Mesenchymal stem cell (in vitro differentiated cells and primary cell): Measurements from ENCODE around the gene PRKCZ.

Experiments used
- DNase-seq: peaks from one replicate; pipeline ENCODE4 v3.0.0-alpha.2; 2013
- H2AFZ ChIP-seq: one replicate; pipeline ENCODE4 v1.6.1; 2013; ENCODE audit warnings: low read depth, mild to moderate bottlenecking, control low read depth, inconsistent platforms, low read length, moderate library complexity
- H2AK5ac ChIP-seq: 2 replicates; pipeline ENCODE4 v1.6.1; 2013; ENCODE audit warnings: low read length, moderate library complexity, mild to moderate bottlenecking, inconsistent platforms; ENCODE audit not compliant: severe bottlenecking
- H2BK120ac ChIP-seq: one replicate; pipeline ENCODE4 v1.6.1; 2013; ENCODE audit warnings: low read depth, mild to moderate bottlenecking, inconsistent platforms, low read length, moderate library complexity
- H2BK12ac ChIP-seq, 2 experiments: one replicate each; pipeline ENCODE4 v1.6.1; 2013; ENCODE audit warnings: inconsistent platforms in 2 of 2, low read length in 2 of 2, mild to moderate bottlenecking in 2 of 2, moderate library complexity in 2 of 2, control low read depth in 1 of 2
- H2BK15ac ChIP-seq: one replicate; pipeline ENCODE4 v1.6.1; 2013; ENCODE audit warnings: mild to moderate bottlenecking, low read depth, inconsistent platforms; ENCODE audit not compliant: poor library complexity, severe bottlenecking
- H2BK5ac ChIP-seq: 2 replicates; pipeline ENCODE4 v1.6.1; 2013; ENCODE audit warnings: low read depth, mild to moderate bottlenecking, low read length, control low read depth, inconsistent platforms; ENCODE audit not compliant: poor library complexity, severe bottlenecking
- H3K14ac ChIP-seq, 2 experiments: one replicate each; pipeline ENCODE4 v1.6.1; 2013; ENCODE audit warnings: inconsistent platforms in 2 of 2, low read length in 2 of 2, control low read depth in 1 of 2, mild to moderate bottlenecking in 1 of 2, moderate library complexity in 1 of 2
- H3K18ac ChIP-seq, 2 experiments: one replicate each; pipeline ENCODE4 v1.6.1; 2013; ENCODE audit warnings: inconsistent platforms in 2 of 2, low read length in 2 of 2, control low read depth in 1 of 2, low read depth in 1 of 2, mild to moderate bottlenecking in 1 of 2
- H3K23ac ChIP-seq, 2 experiments: one replicate each; pipeline ENCODE4 v1.6.1; 2013; ENCODE audit warnings: inconsistent platforms in 2 of 2, low read length in 2 of 2, mild to moderate bottlenecking in 2 of 2, moderate library complexity in 2 of 2, control low read depth in 1 of 2
- H3K27ac ChIP-seq: 2 replicates; pipeline ENCODE4 v1.5.1; 2013; ENCODE audit warnings: mild to moderate bottlenecking, moderate library complexity, low read length, control low read depth, inconsistent platforms; ENCODE audit not compliant: poor library complexity, severe bottlenecking
- H3K27me3 ChIP-seq, 2 experiments: 2 replicates each; pipeline versions ENCODE4 v1.6.1 to v1.7.0; 2013; ENCODE audit warnings: low read length in 2 of 2, mild to moderate bottlenecking in 2 of 2, moderate library complexity in 2 of 2, control low read depth in 1 of 2, inconsistent platforms in 1 of 2; ENCODE audit not compliant: control insufficient read depth in 1 of 2, insufficient read depth in 1 of 2
- H3K36me3 ChIP-seq, 2 experiments: 2 replicates each; pipeline versions ENCODE4 v1.6.1 to v1.7.0; 2013; ENCODE audit warnings: low read length in 2 of 2, control low read depth in 1 of 2, inconsistent platforms in 1 of 2, low read depth in 1 of 2, mild to moderate bottlenecking in 1 of 2; ENCODE audit not compliant: insufficient read depth in 2 of 2, control insufficient read depth in 1 of 2
- H3K4ac ChIP-seq, 2 experiments: one replicate each; pipeline ENCODE4 v1.6.1; 2013; ENCODE audit warnings: inconsistent platforms in 2 of 2, low read length in 2 of 2, mild to moderate bottlenecking in 2 of 2, moderate library complexity in 2 of 2, control low read depth in 1 of 2, low read depth in 1 of 2
- H3K4me1 ChIP-seq: 2 replicates; pipeline ENCODE4 v1.6.1; 2013; ENCODE audit warnings: low read depth, low read length, control low read depth; ENCODE audit not compliant: control insufficient read depth, insufficient read depth
- H3K4me2 ChIP-seq: 2 replicates; pipeline ENCODE4 v1.6.1; 2013; ENCODE audit warnings: low read length, mild to moderate bottlenecking, inconsistent platforms; ENCODE audit not compliant: poor library complexity, severe bottlenecking
- H3K4me3 ChIP-seq, 2 experiments: 2 replicates each; pipeline versions ENCODE4 v1.5.1 to v1.7.0; 2013; ENCODE audit warnings: low read length in 2 of 2, mild to moderate bottlenecking in 2 of 2, control low read depth in 1 of 2, low read depth in 1 of 2; ENCODE audit not compliant: insufficient read depth in 1 of 2
- H3K79me1 ChIP-seq: replicated peaks from 2 replicates; pipeline ENCODE4 v1.6.1; 2013; ENCODE audit warnings: mild to moderate bottlenecking, control low read depth, low read length, inconsistent platforms; ENCODE audit not compliant: poor library complexity, severe bottlenecking
- H3K9ac ChIP-seq: 2 replicates; pipeline ENCODE4 v1.7.0; 2013; ENCODE audit warnings: mild to moderate bottlenecking, low read length, moderate library complexity
- H3K9me3 ChIP-seq: 2 replicates; pipeline ENCODE4 v1.7.0; 2013; ENCODE audit warnings: mild to moderate bottlenecking, low read length; ENCODE audit not compliant: control insufficient read depth
- H4K8ac ChIP-seq: one replicate; pipeline ENCODE4 v1.6.1; 2013; ENCODE audit warnings: inconsistent platforms, mild to moderate bottlenecking, low read length, moderate library complexity
- H4K91ac ChIP-seq: one replicate; pipeline ENCODE4 v1.6.1; 2013; ENCODE audit warnings: mild to moderate bottlenecking, low read length, inconsistent platforms
- WGBS: methylation state at CpG from one replicate; pipeline ENCODE4 v1.1.7; 2013; ENCODE audit warnings: mixed read lengths; 5-methylcytosine and 5-hydroxymethylcytosine counted together

Gene PRKCZ

GRCh38 chr1:2110738-2111673 is 60.8 kb downstream of the PRKCZ start:
- no peak overlapping the region for H3K4me2 ChIP-seq
- H2BK15ac ChIP-seq, result no peak overlapping the region
- no peak overlapping the region for H3K18ac ChIP-seq

GRCh38 chr1:2111674-2112035 is 61.4 kb downstream of the PRKCZ start:
- Histone ChIP-seq H3K23ac (no peak overlapping the region), H2BK120ac (no peak overlapping the region), H2AFZ (no peak overlapping the region), H3K27me3 (peaks cover 0 to 65% of the 10 kb centered on the region in 2 experiments), H3K4me1 (peaks cover 17% of the 10 kb centered on the region), H3K4ac (no peak overlapping the region), H3K9me3 (no peaks in the 10 kb centered on the region), H3K27ac (no peak overlapping the region), H2BK12ac (no peak overlapping the region), H2BK5ac (no peak overlapping the region), H2BK15ac (no peak overlapping the region), H3K4me2 (no peak overlapping the region), H4K91ac (no peak overlapping the region), H3K18ac (no peak overlapping the region), H3K4me3 (no peak overlapping the region), H3K79me1 (no peaks in the 10 kb centered on the region), H3K36me3 (peaks cover 0 to 30% of the 10 kb centered on the region in 2 experiments), H3K9ac (no peak overlapping the region), H3K14ac (no peak overlapping the region), H4K8ac (no peak overlapping the region), H2AK5ac (no peak overlapping the region)
- 88% methylated on average over 15 of the region's 15 CpGs for WGBS
- DNase-seq, result no peak

More at GRCh38 chr1:2110738-2111673, 60.8 kb downstream of the PRKCZ start:
- Histone ChIP-seq H2BK120ac (no peak overlapping the region), H4K91ac (no peak overlapping the region), H3K14ac (no peak overlapping the region), H3K4ac (no peak overlapping the region), H3K36me3 (peaks cover 0 to 37% of the 10 kb centered on the region in 2 experiments), H3K4me3 (no peak overlapping the region), H3K9ac (no peak overlapping the region), H2AK5ac (no peak overlapping the region), H4K8ac (no peak overlapping the region), H3K27me3 (peaks cover 0 to 59% of the 10 kb centered on the region in 2 experiments), H3K9me3 (no peaks in the 10 kb centered on the region), H2BK12ac (no peak overlapping the region), H3K79me1 (no peaks in the 10 kb centered on the region), H2BK5ac (no peak overlapping the region), H3K4me1 (peaks cover 15% of the 10 kb centered on the region), H3K27ac (no peak overlapping the region), H2AFZ (no peak overlapping the region), H3K23ac (no peak overlapping the region)
- WGBS, result 90% methylated on average over 28 of the region's 28 CpGs
- no peak for DNase-seq

GRCh38 chr1:2112280-2112701 is 62.1 kb downstream of the PRKCZ start:
- Histone ChIP-seq H2BK120ac (no peak overlapping the region), H3K9ac (no peak overlapping the region), H3K14ac (no peak overlapping the region), H3K4ac (no peak overlapping the region), H3K9me3 (no peaks in the 10 kb centered on the region), H3K4me2 (no peak overlapping the region), H4K8ac (no peak overlapping the region), H3K23ac (no peak overlapping the region), H3K4me3 (no peak overlapping the region), H3K27me3 (peaks cover 0 to 71% of the 10 kb centered on the region in 2 experiments), H2BK5ac (no peak overlapping the region), H2AFZ (no peak overlapping the region), H3K27ac (no peak overlapping the region), H3K4me1 (peaks cover 17% of the 10 kb centered on the region), H2BK15ac (no peak overlapping the region), H2BK12ac (no peak overlapping the region), H3K18ac (no peak overlapping the region), H2AK5ac (no peak overlapping the region), H3K79me1 (no peaks in the 10 kb centered on the region), H3K36me3 (peaks cover 0 to 24% of the 10 kb centered on the region in 2 experiments), H4K91ac (no peak overlapping the region)
- WGBS, result 81% methylated on average over 16 of the region's 17 CpGs
- DNase-seq, result no peak

- Histone ChIP-seq H3K9ac (no peak overlapping the region), H3K23ac (no peak overlapping the region), H3K4me3 (no peak overlapping the region), H2BK5ac (no peak overlapping the region), H3K4ac (no peak overlapping the region), H2BK120ac (no peak overlapping the region), H3K79me1 (no peaks in the 10 kb centered on the region), H3K27me3 (peaks cover 0 to 70% of the 10 kb centered on the region in 2 experiments), H4K91ac (no peak overlapping the region), H3K14ac (no peak overlapping the region), H2AFZ (no peak overlapping the region), H3K36me3 (peaks cover 0 to 13% of the 10 kb centered on the region in 2 experiments), H3K18ac (no peak overlapping the region), H2BK12ac (no peak overlapping the region), H3K4me2 (no peak overlapping the region), H3K27ac (no peak overlapping the region), H2AK5ac (no peak overlapping the region), H3K9me3 (no peaks in the 10 kb centered on the region), H4K8ac (no peak overlapping the region), H3K4me1 (peaks cover 12% of the 10 kb centered on the region), H2BK15ac (no peak overlapping the region)
- 93% methylated on average over 9 of the region's 15 CpGs for whole genome bisulfite sequencing
- DNase-seq, result no peak
Measured at GRCh38 chr1:2113620-2114135, 63.5 kb downstream of the PRKCZ start.
